ENCODE data around the gene GLYR1.

Gene GLYR1

DNA sequence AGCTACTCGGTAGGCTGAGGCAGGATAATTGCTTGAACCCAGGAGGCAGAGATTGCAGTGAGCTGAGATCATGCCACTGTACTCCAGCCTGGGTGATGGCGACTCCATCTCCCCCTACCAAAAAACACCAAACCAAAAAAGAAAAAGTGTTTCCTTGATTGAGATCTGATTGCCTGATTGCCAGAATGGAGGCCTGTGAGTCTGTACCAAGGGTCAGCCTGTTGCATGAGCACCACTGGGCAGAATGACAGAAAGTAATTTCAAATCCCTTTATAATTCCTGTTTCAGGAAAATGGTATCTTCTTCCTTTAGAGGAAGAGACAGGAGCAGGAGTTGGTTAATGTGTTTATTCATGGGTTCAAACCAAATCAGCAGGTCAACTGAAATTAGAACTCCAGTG is 8.7 kb upstream of the GLYR1 start:
- no peak for DNase-seq
- Histone ChIP-seq H3K4me3 (ENCODE audit: low read depth, low read length) (no peak overlapping the region), H3K9me3 (ENCODE audit: severe bottlenecking) (no peaks in the 10 kb centered on the region), H3K27me3 (ENCODE audit: insufficient read depth, low read depth, severe bottlenecking) (no peaks in the 10 kb centered on the region), H3K36me3 (peaks cover 80% of the 10 kb centered on the region), H3K27ac (no peak overlapping the region)
- TF ChIP-seq CTCF (IDR thresholded peaks at IDR 0.05; ENCODE audit: low read depth, low read length), result no peak

DNA sequence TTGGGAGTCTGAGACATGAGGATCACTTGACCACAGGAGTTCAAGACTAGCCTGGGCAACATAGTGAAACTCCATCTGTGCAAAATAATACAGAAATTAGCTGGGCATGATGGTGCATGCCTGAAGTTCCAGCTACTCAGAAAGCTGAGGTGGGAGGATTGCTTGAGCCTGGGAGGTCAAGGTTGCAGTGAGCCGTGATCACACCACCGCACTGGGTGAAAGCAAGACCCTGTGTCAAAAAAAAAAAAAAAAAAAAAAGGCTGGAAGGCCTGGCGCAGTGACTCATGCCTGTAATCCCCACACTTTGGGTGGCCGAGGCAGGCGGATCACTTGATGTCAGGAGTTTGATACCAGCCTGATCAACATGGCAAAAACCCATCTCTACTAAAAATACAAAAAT is 8.3 kb upstream of the GLYR1 start:
- Histone ChIP-seq H3K27ac (no peak overlapping the region), H3K9me3 (ENCODE audit: severe bottlenecking) (no peaks in the 10 kb centered on the region), H3K4me3 (ENCODE audit: low read depth, low read length) (no peak overlapping the region), H3K36me3 (peaks cover 77% of the 10 kb centered on the region), H3K27me3 (ENCODE audit: insufficient read depth, low read depth, severe bottlenecking) (no peaks in the 10 kb centered on the region)
- DNase-seq, result no peak
- TF ChIP-seq CTCF (IDR thresholded peaks at IDR 0.05; ENCODE audit: low read depth, low read length), result no peak

- no peaks in the 10 kb centered on the region for H3K9me3 ChIP-seq (ENCODE audit: severe bottlenecking)
- no peak overlapping the region for H3K4me3 ChIP-seq (ENCODE audit: low read depth, low read length)
- no peak overlapping the region for H3K27ac ChIP-seq
- no peak for TF ChIP-seq CTCF (IDR thresholded peaks at IDR 0.05; ENCODE audit: low read depth, low read length)
- DNase-seq, result no peak
- H3K27me3 ChIP-seq (ENCODE audit: insufficient read depth, low read depth, severe bottlenecking), result no peaks in the 10 kb centered on the region
- peaks cover 53% of the 10 kb centered on the region for H3K36me3 ChIP-seq
Observed at GRCh38 chr16:4852221-4852872, 5.3 kb upstream of the GLYR1 start.

DNA sequence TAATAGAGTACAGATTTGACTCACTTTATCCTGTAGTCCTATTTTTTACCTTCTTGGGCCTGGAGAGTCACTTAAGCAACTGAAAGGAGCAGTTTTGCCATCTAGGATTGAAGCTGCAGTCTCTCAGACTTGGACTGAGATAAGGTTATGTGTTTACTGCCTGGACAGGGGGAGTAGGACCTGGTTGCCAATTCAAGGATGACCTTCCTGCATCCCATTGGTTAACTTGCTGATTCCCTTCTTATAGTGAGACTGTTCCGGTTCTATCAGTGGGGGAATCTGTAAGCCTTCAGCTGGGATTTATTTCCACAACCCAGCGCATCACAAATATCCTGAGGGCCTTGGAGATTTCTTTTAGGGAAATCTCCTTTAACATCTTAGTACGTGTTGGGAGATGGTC is 3.1 kb upstream of the GLYR1 start:
- H3K27ac ChIP-seq, result no peak overlapping the region
- H3K4me3 ChIP-seq (ENCODE audit: low read depth, low read length), result no peak overlapping the region
- no peak for TF ChIP-seq CTCF (IDR thresholded peaks at IDR 0.05; ENCODE audit: low read depth, low read length)
- no peak for DNase-seq
- peaks cover 46% of the 10 kb centered on the region for H3K36me3 ChIP-seq
- H3K9me3 ChIP-seq (ENCODE audit: severe bottlenecking), result no peaks in the 10 kb centered on the region
- H3K27me3 ChIP-seq (ENCODE audit: insufficient read depth, low read depth, severe bottlenecking), result no peaks in the 10 kb centered on the region

DNA sequence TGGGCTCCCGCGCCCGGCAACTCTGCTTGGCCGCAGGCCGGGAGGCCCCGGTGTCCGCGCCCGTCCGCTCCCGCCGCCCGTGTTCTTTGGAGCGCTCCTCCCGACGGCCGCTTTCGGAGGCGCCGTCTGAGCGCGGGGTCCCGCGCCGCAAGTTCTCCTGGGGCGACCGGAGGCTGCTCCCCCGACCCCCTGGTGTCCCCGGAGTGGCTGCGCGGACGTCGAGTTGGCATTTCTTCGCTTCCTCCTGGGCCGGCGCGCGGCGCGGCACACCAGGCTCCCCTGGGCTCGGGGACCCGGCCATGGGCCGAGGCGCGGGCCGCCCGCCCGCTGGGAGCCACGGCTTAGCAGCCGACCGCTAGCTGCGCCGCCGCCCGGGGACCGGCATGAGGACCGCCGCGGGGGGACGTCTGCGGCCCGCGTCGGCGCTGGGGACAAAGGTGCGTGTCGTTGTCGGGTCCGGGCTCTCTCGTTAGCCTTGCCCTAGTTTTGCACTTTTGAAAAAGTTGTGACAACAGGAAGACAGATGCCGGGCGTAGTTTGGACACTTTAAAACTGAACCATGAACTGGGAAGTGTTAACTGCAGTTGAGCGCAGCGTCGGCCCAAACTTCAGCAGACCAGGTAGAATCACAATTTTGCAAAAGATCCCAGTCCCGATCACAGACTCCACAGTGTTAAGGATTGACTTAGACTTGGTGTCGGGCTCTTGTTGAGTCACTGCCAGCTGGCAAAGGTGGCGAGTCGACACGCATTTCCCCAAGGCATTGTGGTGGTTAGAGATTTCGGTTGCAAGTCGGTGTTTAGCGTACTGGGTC is 893 bp upstream of the GLYR1 start:
- H3K9me3 ChIP-seq (ENCODE audit: severe bottlenecking), result no peaks in the 10 kb centered on the region
- H3K4me3 ChIP-seq (ENCODE audit: low read depth, low read length), result peak overlapping the region; percentile 95
- H3K27me3 ChIP-seq (ENCODE audit: insufficient read depth, low read depth, severe bottlenecking), result no peaks in the 10 kb centered on the region
- TF ChIP-seq CTCF (IDR thresholded peaks at IDR 0.05; ENCODE audit: low read depth, low read length), result no peak
- DNase-seq, result no peak
- H3K27ac ChIP-seq, result peak overlapping the region; percentile 95
- peaks cover 45% of the 10 kb centered on the region for H3K36me3 ChIP-seq
